Uterus (tissue), 4 donors: ENCODE results near the gene SCARF2. TPM values are rescaled to one million over a fixed set of nuclear protein-coding genes. Genes with fewer than 3 reads are reported as not detected.

Source experiments
- DNase-seq, 2 donors: peaks; one replicate each; pipeline ENCODE4 v3.0.0-alpha.2; 2019 to 2020
- H3K27ac ChIP-seq, 2 donors: fragments of 200-600 bp; sonication (generic); 1 replicate in 1 of 2; 2 replicates in 1 of 2; pipeline ENCODE4 v1.5.1; 2016 to 2018
- H3K27me3 ChIP-seq, 2 donors: fragments of 200-600 bp; sonication (generic); one replicate each; pipeline ENCODE4 v1.5.1; 2018 to 2019; ENCODE audit warnings: control low read depth in 1 of 2
- H3K36me3 ChIP-seq, 2 donors: fragments of 200-600 bp; sonication (generic); one replicate each; pipeline ENCODE4 v1.5.1; 2019; ENCODE audit warnings: control low read depth in 1 of 2
- H3K4me1 ChIP-seq, 2 donors: fragments of 200-600 bp; sonication (generic); one replicate each; pipeline ENCODE4 v1.5.1; 2018 to 2019; ENCODE audit warnings: control low read depth in 1 of 2
- H3K4me3 ChIP-seq, 2 donors: fragments of 200-600 bp; sonication (generic); 1 replicate in 1 of 2; 2 replicates in 1 of 2; pipeline ENCODE4 v1.5.1; 2018 to 2019; ENCODE audit warnings: mild to moderate bottlenecking in 1 of 2
- H3K9me3 ChIP-seq, 2 donors: fragments of 200-600 bp; sonication (generic); one replicate each; pipeline ENCODE4 v1.5.1; 2019; ENCODE audit warnings: control low read depth in 1 of 2
- POLR2A ChIP-seq, 2 donors: fragments of 450-650 bp; IDR thresholded peaks; one replicate each; pipeline ENCODE4 v1.6.1; 2016; ENCODE audit warnings: antibody characterized with exemption in 2 of 2, mild to moderate bottlenecking in 1 of 2, moderate library complexity in 1 of 2
- intact Hi-C: fragments of 100-400 bp; cut with DNase I; formaldehyde crosslinking; loops from one replicate; pipeline ENCODE4 v1.15.1; 2023; ENCODE audit warnings: low total_unique reads
- total RNA-seq, 4 donors: library from RNA; depleted of rRNA in 3 of 4; stranded (reverse); fragments of >200 nt in 3 of 4; gene quantifications; one replicate each; pipeline versions ENCODE4 v1.1.0 to v1.2.4, GENCODE V29; 2014 to 2023
- TF ChIP-seq, protein P1 (sequence below), 4 experiments: fragments of 200-600 bp in 2 of 4; fragments of 450-650 bp in 2 of 4; sonication (generic) in 2 of 4; IDR thresholded peaks; one replicate each; pipeline ENCODE4 v1.5.1; 2016 to 2019; ENCODE audit warnings: antibody characterized with exemption in 4 of 4, mild to moderate bottlenecking in 2 of 4, moderate library complexity in 1 of 4
- donor health status: DM: yes; HTN: yes; CAD: no.

The SCARF2 gene
- total RNA-seq, 4 donors from 2014 or later = 22.9 to 84.5 (median 30.1) TPM

DNA sequence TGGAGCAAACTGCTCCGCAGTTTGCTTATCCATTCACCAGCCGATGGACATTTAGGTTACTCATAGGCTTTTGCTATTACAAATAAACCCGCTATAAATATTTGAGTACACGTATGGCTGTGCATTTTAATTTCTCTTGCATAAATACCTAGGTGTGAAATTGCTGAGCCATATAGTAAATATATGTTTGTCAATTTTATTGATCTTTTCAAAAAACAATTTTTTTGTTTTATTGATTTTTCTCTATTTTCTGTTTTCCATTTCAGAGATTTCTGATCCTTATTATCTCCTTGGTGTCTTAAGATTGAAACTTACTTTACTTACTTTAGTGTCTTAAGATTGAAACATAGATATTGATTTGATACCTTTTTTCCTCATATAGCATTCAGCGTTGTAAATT, 39.2 kb downstream of the SCARF2 start:
- no peak for TF ChIP-seq POLR2A (IDR thresholded peaks at IDR 0.05)
- TF ChIP-seq, protein P1, sequence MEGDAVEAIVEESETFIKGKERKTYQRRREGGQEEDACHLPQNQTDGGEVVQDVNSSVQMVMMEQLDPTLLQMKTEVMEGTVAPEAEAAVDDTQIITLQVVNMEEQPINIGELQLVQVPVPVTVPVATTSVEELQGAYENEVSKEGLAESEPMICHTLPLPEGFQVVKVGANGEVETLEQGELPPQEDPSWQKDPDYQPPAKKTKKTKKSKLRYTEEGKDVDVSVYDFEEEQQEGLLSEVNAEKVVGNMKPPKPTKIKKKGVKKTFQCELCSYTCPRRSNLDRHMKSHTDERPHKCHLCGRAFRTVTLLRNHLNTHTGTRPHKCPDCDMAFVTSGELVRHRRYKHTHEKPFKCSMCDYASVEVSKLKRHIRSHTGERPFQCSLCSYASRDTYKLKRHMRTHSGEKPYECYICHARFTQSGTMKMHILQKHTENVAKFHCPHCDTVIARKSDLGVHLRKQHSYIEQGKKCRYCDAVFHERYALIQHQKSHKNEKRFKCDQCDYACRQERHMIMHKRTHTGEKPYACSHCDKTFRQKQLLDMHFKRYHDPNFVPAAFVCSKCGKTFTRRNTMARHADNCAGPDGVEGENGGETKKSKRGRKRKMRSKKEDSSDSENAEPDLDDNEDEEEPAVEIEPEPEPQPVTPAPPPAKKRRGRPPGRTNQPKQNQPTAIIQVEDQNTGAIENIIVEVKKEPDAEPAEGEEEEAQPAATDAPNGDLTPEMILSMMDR (IDR thresholded peaks at IDR 0.05) = no peak
- intact Hi-C loops = no loop called here
- H3K27ac ChIP-seq = no peak overlapping the region
- no peak for DNase-seq
- H3K36me3 ChIP-seq = no peaks in the 10 kb centered on the region
- no peaks in the 10 kb centered on the region for H3K9me3 ChIP-seq
- no peaks in the 10 kb centered on the region for H3K27me3 ChIP-seq
- no peak overlapping the region for H3K4me3 ChIP-seq
- peaks cover 0 to 19% of the 10 kb centered on the region in 2 donors for H3K4me1 ChIP-seq

DNA sequence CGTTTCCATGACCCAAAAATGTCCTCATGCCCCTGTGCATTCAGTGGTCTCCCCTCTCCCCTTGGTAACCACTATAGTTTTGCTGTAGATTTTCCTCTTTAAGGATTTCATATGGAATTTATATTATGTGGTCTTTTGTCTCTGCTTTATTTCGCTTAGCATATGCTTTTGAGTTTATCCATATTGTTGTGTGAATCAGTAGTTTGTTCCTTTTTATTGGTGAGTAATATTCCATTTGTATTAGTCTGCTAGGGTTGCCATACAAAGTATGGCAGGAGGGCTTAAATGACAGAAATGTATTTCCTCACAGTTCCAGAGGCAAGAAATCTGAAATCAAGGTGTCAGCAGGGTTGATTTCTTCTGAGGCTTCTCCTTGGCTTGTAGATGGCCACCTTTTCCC, 40.1 kb downstream of the SCARF2 start:
- Histone ChIP-seq H3K4me1 (peaks cover 0 to 19% of the 10 kb centered on the region in 2 donors), H3K36me3 (no peaks in the 10 kb centered on the region), H3K4me3 (no peak overlapping the region), H3K9me3 (no peaks in the 10 kb centered on the region), H3K27me3 (no peaks in the 10 kb centered on the region), H3K27ac (no peak overlapping the region)
- TF ChIP-seq POLR2A (IDR thresholded peaks at IDR 0.05) = no peak
- TF ChIP-seq, protein P1 (IDR thresholded peaks at IDR 0.05) = no peak
- no peak for DNase-seq
- intact Hi-C loops = no loop called here

DNA sequence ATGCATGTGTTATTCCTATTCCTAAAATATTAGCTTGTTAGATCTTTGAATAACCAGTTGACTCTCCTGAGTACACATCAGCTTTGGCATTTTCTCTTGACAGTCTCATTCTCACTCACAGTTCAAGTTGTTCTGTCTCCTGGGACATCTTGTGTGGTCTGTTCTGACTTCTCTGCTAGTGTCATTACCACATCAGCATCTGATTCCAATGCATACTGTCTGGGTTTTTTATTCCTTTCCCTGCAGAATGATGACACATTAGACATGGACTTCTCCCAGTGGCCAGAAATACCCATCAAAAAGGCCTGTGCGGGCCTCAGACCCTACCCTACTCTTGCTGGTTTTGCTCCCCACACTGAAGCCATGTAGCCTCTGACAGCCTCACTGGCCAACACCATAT, 41.0 kb downstream of the SCARF2 start:
- intact Hi-C loops = no loop called here
- no peak overlapping the region for H3K27ac ChIP-seq
- DNase-seq = no peak
- no peaks in the 10 kb centered on the region for H3K9me3 ChIP-seq
- H3K4me3 ChIP-seq = no peak overlapping the region
- H3K36me3 ChIP-seq = no peaks in the 10 kb centered on the region
- TF ChIP-seq, protein P1 (IDR thresholded peaks at IDR 0.05) = no peak
- no peak for TF ChIP-seq POLR2A (IDR thresholded peaks at IDR 0.05)
- peaks cover 0 to 19% of the 10 kb centered on the region in 2 donors for H3K4me1 ChIP-seq
- H3K27me3 ChIP-seq = no peaks in the 10 kb centered on the region

DNA sequence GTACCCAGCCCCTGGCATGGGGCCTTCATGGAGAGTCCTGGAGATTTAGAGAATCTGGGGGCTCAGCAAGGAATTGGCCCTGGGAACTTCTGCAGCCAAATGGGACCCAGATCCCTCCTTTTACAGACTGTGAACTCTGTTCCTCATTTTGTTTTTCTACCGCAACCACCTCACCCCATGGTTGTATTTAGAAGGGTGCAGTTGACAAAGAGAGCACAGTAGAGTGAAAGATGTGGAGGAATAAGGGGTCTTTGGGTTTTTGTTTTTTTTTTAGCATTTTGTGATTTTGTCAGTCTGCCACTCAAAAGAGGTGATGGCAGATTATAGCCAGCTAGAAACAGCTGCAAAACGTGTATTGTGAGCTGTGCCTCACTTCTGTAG, 41.7 kb downstream of the SCARF2 start:
- H3K27ac ChIP-seq = no peak overlapping the region
- no peaks in the 10 kb centered on the region for H3K9me3 ChIP-seq
- no peaks in the 10 kb centered on the region for H3K27me3 ChIP-seq
- intact Hi-C loops = no loop called here
- no peak for TF ChIP-seq POLR2A (IDR thresholded peaks at IDR 0.05)
- TF ChIP-seq, protein P1 (IDR thresholded peaks at IDR 0.05) = no peak
- no peaks in the 10 kb centered on the region for H3K36me3 ChIP-seq
- H3K4me3 ChIP-seq = no peak overlapping the region
- H3K4me1 ChIP-seq = peaks cover 0 to 19% of the 10 kb centered on the region in 2 donors
- DNase-seq = no peak

DNA sequence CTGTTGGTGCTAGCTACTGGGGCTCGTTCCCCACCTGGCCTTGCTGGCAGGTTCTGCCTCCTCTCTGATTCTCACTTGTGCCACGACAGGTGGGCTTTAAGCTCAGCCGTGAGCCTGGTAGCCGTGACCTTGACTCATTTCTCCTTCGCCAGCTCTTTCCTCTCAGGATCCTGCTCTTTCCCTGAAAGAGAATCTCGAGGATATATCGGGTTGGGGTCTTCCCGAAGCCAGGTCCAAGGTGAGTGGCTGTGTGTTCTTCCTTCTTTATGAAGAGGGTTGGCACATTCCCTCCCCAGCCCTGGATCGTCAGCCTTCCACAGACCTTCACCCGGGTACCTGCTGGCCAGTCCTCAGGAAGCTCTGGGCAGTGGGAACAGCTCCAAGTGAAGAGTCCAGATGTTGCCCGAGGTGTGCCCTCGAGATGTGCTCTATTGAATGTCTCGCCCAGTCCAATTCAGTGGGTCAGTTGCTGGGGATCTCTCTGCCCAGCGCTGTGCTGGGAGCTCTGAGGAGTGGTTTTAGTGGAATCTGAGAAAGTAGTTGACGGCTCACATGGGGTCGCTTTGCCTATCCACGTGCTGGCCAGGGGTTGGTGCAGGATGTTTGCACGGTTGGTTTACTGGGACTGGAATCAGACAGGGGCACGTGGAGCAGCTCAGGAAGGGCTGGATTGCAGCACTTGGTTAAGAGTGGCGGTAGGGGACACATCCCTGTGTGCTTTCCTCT, 42.3 kb downstream of the SCARF2 start:
- TF ChIP-seq POLR2A (IDR thresholded peaks at IDR 0.05) = no peak
- Histone ChIP-seq H3K4me1 (peaks cover 0 to 19% of the 10 kb centered on the region in 2 donors), H3K27ac (no peak overlapping the region), H3K4me3 (no peak overlapping the region), H3K36me3 (no peaks in the 10 kb centered on the region), H3K9me3 (no peaks in the 10 kb centered on the region), H3K27me3 (no peaks in the 10 kb centered on the region)
- no peak for DNase-seq
- intact Hi-C loops = no loop called here
